HepG2 (cell line): ENCODE results near the gene SLCO2B1. TPM values are rescaled to one million over a fixed set of nuclear protein-coding genes. Genes with fewer than 3 reads are reported as not detected.

Experiments used
- BATF2 ChIP-seq: sonication (generic); formaldehyde crosslinking; IDR thresholded peaks from 2 replicates; pipeline ENCODE4 v1.8.0; 2022; ENCODE audit warnings: mild to moderate bottlenecking, missing genetic modification reagents, moderate library complexity
- BCL3 ChIP-seq: sonication (generic); formaldehyde crosslinking; IDR thresholded peaks from 2 replicates; pipeline ENCODE4 v1.5.1; 2020; ENCODE audit warnings: mild to moderate bottlenecking, missing genetic modification reagents, moderate library complexity
- BRCA1 ChIP-seq: sonication (generic); formaldehyde crosslinking; IDR thresholded peaks from 2 replicates; pipeline ENCODE4 v1.4.0; 2020; ENCODE audit warnings: missing genetic modification reagents
- CREB3 ChIP-seq: sonication (generic); formaldehyde crosslinking; IDR thresholded peaks from 2 replicates; pipeline ENCODE4 v1.5.0; 2020; ENCODE audit warnings: missing genetic modification reagents
- DNMT3B ChIP-seq: conservative IDR thresholded peaks from 2 replicates; pipeline ENCODE4 v1.6.1; 2016; ENCODE audit warnings: missing biosample characterization, control low read depth
- HDAC1 ChIP-seq: sonication (generic); formaldehyde crosslinking; IDR thresholded peaks from 2 replicates; pipeline ENCODE4 v1.5.1; 2020; ENCODE audit warnings: mild to moderate bottlenecking, missing genetic modification reagents
- HDAC2 ChIP-seq: sonication (generic); formaldehyde crosslinking; IDR thresholded peaks from 2 replicates; pipeline ENCODE4 v1.4.0; 2020; ENCODE audit warnings: missing genetic modification reagents
- HNF1A ChIP-seq, 2 experiments: sonication (generic) in 1 of 2; formaldehyde crosslinking in 1 of 2; IDR thresholded peaks; 2 replicates each; pipeline versions ENCODE4 v1.4.0 to v1.6.1; 2016 to 2020; ENCODE audit warnings: borderline replicate concordance in 1 of 2, low read depth in 1 of 2, mild to moderate bottlenecking in 1 of 2, missing genetic modification reagents in 1 of 2
- HOMEZ ChIP-seq: IDR thresholded peaks from 2 replicates; pipeline ENCODE4 v1.6.1; 2016; ENCODE audit warnings: low read depth
- KLF16 ChIP-seq, 2 experiments: sonication (generic) in 1 of 2; formaldehyde crosslinking in 1 of 2; IDR thresholded peaks; 2 replicates each; pipeline versions ENCODE4 v1.6.1 to v1.8.0; 2016 to 2023; ENCODE audit warnings: missing genetic modification reagents in 2 of 2, missing compliant biosample characterization in 1 of 2
- MXD4 ChIP-seq: IDR thresholded peaks from 2 replicates; pipeline ENCODE4 v1.6.1; 2016; ENCODE audit warnings: mild to moderate bottlenecking, missing biosample characterization, missing genetic modification reagents
- SALL1 ChIP-seq: sonication (generic); formaldehyde crosslinking; IDR thresholded peaks from 2 replicates; pipeline ENCODE4 v1.8.0; 2022; ENCODE audit warnings: mild to moderate bottlenecking, missing genetic modification reagents
- TOE1 ChIP-seq: sonication (generic); formaldehyde crosslinking; IDR thresholded peaks from 2 replicates; pipeline ENCODE4 v1.4.0; 2020; ENCODE audit warnings: mild to moderate bottlenecking, missing genetic modification reagents
- ZNF160 ChIP-seq: sonication (generic); formaldehyde crosslinking; IDR thresholded peaks from 2 replicates; pipeline ENCODE4 v1.8.0; 2022; ENCODE audit warnings: mild to moderate bottlenecking, inconsistent platforms, missing genetic modification reagents
- ZNF225 ChIP-seq: sonication (generic); formaldehyde crosslinking; IDR thresholded peaks from 2 replicates; pipeline ENCODE4 v1.4.0; 2020; ENCODE audit warnings: mild to moderate bottlenecking, missing genetic modification reagents
- ZNF597 ChIP-seq: sonication (generic); formaldehyde crosslinking; IDR thresholded peaks from 2 replicates; pipeline ENCODE4 v1.5.0; 2020; ENCODE audit warnings: missing genetic modification reagents
- ZNF879 ChIP-seq: sonication (generic); formaldehyde crosslinking; IDR thresholded peaks from 2 replicates; pipeline ENCODE4 v1.8.1; 2023; ENCODE audit warnings: missing genetic modification reagents
- ZNF891 ChIP-seq: sonication (generic); formaldehyde crosslinking; IDR thresholded peaks from 2 replicates; pipeline ENCODE4 v1.5.0; 2020; ENCODE audit warnings: mild to moderate bottlenecking, missing genetic modification reagents
- polyA plus RNA-seq, 8 experiments: library from polyadenylated mRNA; depleted of rRNA in 3 of 8; stranded (reverse) in 7 of 8; unstranded in 1 of 8; fragments of >200 nt; fragmentation: Illumina TruSeq in 4 of 8; extraction: Trizol in 4 of 8; gene quantifications; 2 replicates each; pipeline versions ENCODE4 v1.2.1 to v1.2.3, GENCODE V29; 2011 to 2016; ENCODE audit warnings: low read depth in 4 of 8, missing spikeins in 1 of 8, mixed read lengths in 1 of 8; ENCODE audit not compliant: insufficient read depth in 1 of 8
- total RNA-seq, 5 experiments: library from RNA; depleted of rRNA; stranded (reverse); fragments of >200 nt; fragmentation: Illumina TruSeq; extraction: Trizol; gene quantifications; 2 replicates each; pipeline ENCODE4 v1.2.3, GENCODE V29; 2016; ENCODE audit warnings: low read depth in 1 of 5

Gene SLCO2B1
- total and polyA plus RNA-seq, 2 of the 13 experiments (the other 11 are each of a cell fraction or from before 2014, with no cell fraction given): 15.3 to 19.8 TPM

- peak; percentile 26; the same call in 1 of the 2 replicates for TF ChIP-seq BCL3 (CRISPR knock-in tag)
- no peak for TF ChIP-seq MXD4 (CRISPR knock-in tag)
- TF ChIP-seq SALL1 (CRISPR knock-in tag): peak; percentile 88
- no peak for TF ChIP-seq TOE1 (CRISPR knock-in tag)
- no peak for TF ChIP-seq HNF1A (IDR thresholded peaks at IDR 0.05; ENCODE audit: low read depth)
- no peak for TF ChIP-seq HNF1A (CRISPR knock-in tag; IDR thresholded peaks at IDR 0.05; ENCODE audit: borderline replicate concordance)
- no peak for TF ChIP-seq ZNF879 (CRISPR knock-in tag)
- TF ChIP-seq BRCA1 (CRISPR knock-in tag): no peak
- TF ChIP-seq ZNF225 (CRISPR knock-in tag): peak; percentile 14; the same call in 1 of the 2 replicates
- no peak for TF ChIP-seq DNMT3B (CRISPR knock-in tag)
- peak; percentile 87 for TF ChIP-seq HDAC1 (CRISPR knock-in tag)
- no peak for TF ChIP-seq ZNF597
- peak; percentile 63; the same call in 1 of the 2 replicates for TF ChIP-seq HOMEZ (CRISPR knock-in tag)
- TF ChIP-seq BATF2 (CRISPR knock-in tag): 0 out of 2 replicates have a peak, but pooled peaks have one; percentile 54
- peak; percentile 91 for TF ChIP-seq HDAC2 (CRISPR knock-in tag)
- no peak for TF ChIP-seq ZNF160 (CRISPR knock-in tag)
- TF ChIP-seq KLF16 (CRISPR knock-in tag; IDR thresholded peaks at IDR 0.05): 0 out of 4 replicates have a peak, but pooled peaks of 1 of the 2 experiments have one; percentile 35
- no peak for TF ChIP-seq CREB3 (CRISPR knock-in tag)
- TF ChIP-seq ZNF891 (CRISPR knock-in tag): no peak; the same call in 1 of the 2 replicates
Measured at GRCh38 chr11:75159151-75159953, 8.4 kb downstream of the SLCO2B1 start (continued).
